ENCODE data around the gene PFKFB3. TPM values are rescaled to one million over a fixed set of nuclear protein-coding genes. Genes with fewer than 3 reads are reported as not detected.
A peak's percentile ranks its signal among the peaks of the same experiment; 100 is the strongest.

Gene PFKFB3
- 24.3 and 26.6 TPM in 2 replicates for polyA plus RNA-seq (2011; rRNA removed)
- polyA minus RNA-seq (2011; rRNA and poly(A)+ RNA removed), result 18.9 and 22.3 TPM in 2 replicates

- peak; percentile 91 for DNase-seq (ENCODE audit: low read depth, low spot score)
- H3K9me3 ChIP-seq (ENCODE audit: control insufficient read depth, insufficient read depth, low read length), result no peaks in the 10 kb centered on the region; the same call in 1 of the 2 replicates
- H3K27ac ChIP-seq (ENCODE audit: low read depth, low read length), result peak within 1 kb of the TSS; percentile 90
- H3K4me3 ChIP-seq (ENCODE audit: low read depth, low read length), result peak within 1 kb of the TSS; percentile 80
- CTCF ChIA-PET, result interaction anchor here (0.5 to 8.2 kb wide), 41 partner anchors 9 to 519 kb away, joined by 3 to 221 read pairs (median 4); no protein-coding TSS in a partner anchor
- no peaks in the 10 kb centered on the region for H3K27me3 ChIP-seq (ENCODE audit: control insufficient read depth, insufficient read depth, low read length)
- POLR2A ChIA-PET, result interaction anchor here (0.6 to 5.1 kb wide), 40 partner anchors 9 to 654 kb away, joined by 3 to 176 read pairs (median 4); partner anchors contain the start of genes ANKRD16 and FBH1
- peak; percentile 79 for TF ChIP-seq CTCF (IDR thresholded peaks at IDR 0.05; ENCODE audit: low read depth, low read length)
Observed at GRCh38 chr10:6202684-6203330, at the start of gene PFKFB3. PFKFB3 (plus strand) TSS chr10:6202932; CDS start chr10:6203261, 329 bp downstream.

GRCh38 chr10:6153845-6154244, 48.9 kb upstream of the PFKFB3 start:
- Histone ChIP-seq H3K27me3 (ENCODE audit: control insufficient read depth, insufficient read depth, low read length) (no peaks in the 10 kb centered on the region), H3K9me3 (ENCODE audit: control insufficient read depth, insufficient read depth, low read length) (peaks cover 9% of the 10 kb centered on the region; the same call in 1 of the 2 replicates), H3K4me3 (ENCODE audit: low read depth, low read length) (no peak overlapping the region), H3K27ac (ENCODE audit: low read depth, low read length) (no peak overlapping the region)
- CTCF ChIA-PET, result interaction anchor here (0.5 to 0.8 kb wide), 2 partner anchors 43 to 137 kb away, joined by 3 to 4 read pairs; no protein-coding TSS in a partner anchor
- no peak for DNase-seq (ENCODE audit: low read depth, low spot score)
- POLR2A ChIA-PET, result interaction anchor here (0.6 kb wide), 1 partner anchor 35 kb away, joined by 3 read pairs; no protein-coding TSS in a partner anchor
- TF ChIP-seq CTCF (IDR thresholded peaks at IDR 0.05; ENCODE audit: low read depth, low read length), result no peak

- H3K27ac ChIP-seq (ENCODE audit: low read depth, low read length), result no peak overlapping the region
- no peak for DNase-seq (ENCODE audit: low read depth, low spot score)
- peaks cover 9% of the 10 kb centered on the region; the same call in 1 of the 2 replicates for H3K9me3 ChIP-seq (ENCODE audit: control insufficient read depth, insufficient read depth, low read length)
- ChIA-PET POLR2A (interaction anchor here (1.0 kb wide), 1 partner anchor 10 kb away, joined by 4 read pairs; no protein-coding TSS in a partner anchor), CTCF (interaction anchor here (0.8 to 1.1 kb wide), 2 partner anchors 11 to 39 kb away, joined by 3 to 5 read pairs; no protein-coding TSS in a partner anchor)
- no peak for TF ChIP-seq CTCF (IDR thresholded peaks at IDR 0.05; ENCODE audit: low read depth, low read length)
- no peaks in the 10 kb centered on the region for H3K27me3 ChIP-seq (ENCODE audit: control insufficient read depth, insufficient read depth, low read length)
- no peak overlapping the region for H3K4me3 ChIP-seq (ENCODE audit: low read depth, low read length)
Observed at GRCh38 chr10:6154566-6154965, 48.2 kb upstream of the PFKFB3 start.

GRCh38 chr10:6158276-6158675, 44.5 kb upstream of the PFKFB3 start:
- H3K4me3 ChIP-seq (ENCODE audit: low read depth, low read length), result no peak overlapping the region
- ChIA-PET POLR2A (no interaction called here), CTCF (interaction anchor here (0.7 to 2.1 kb wide), 2 partner anchors 65 to 243 kb away, joined by 5 to 6 read pairs; no protein-coding TSS in a partner anchor)
- H3K27me3 ChIP-seq (ENCODE audit: control insufficient read depth, insufficient read depth, low read length), result no peaks in the 10 kb centered on the region
- H3K27ac ChIP-seq (ENCODE audit: low read depth, low read length), result peak overlapping the region; percentile 90
- no peak for TF ChIP-seq CTCF (IDR thresholded peaks at IDR 0.05; ENCODE audit: low read depth, low read length)
- H3K9me3 ChIP-seq (ENCODE audit: control insufficient read depth, insufficient read depth, low read length), result peaks cover 9% of the 10 kb centered on the region; the same call in 1 of the 2 replicates
- no peak for DNase-seq (ENCODE audit: low read depth, low spot score)

Measured in AG04450 (cell line).